T-helper 1 cell treated with Interleukin-12 subunit alpha and Interleukin-12 subunit beta and Interleukin-4 antibody, amounts not matched to agents 30 μg/mL and 1 μg/mL, for 36 hours (primary cell): ENCODE measurements around the gene MAPKAPK2.

Source experiments
- H3K27ac Mint-ChIP-seq: one replicate; pipeline ENCODE4 v1.8.0; 2021; ENCODE audit warnings: mild to moderate bottlenecking, mixed read lengths
- H3K27me3 Mint-ChIP-seq: one replicate; pipeline ENCODE4 v1.8.0; 2021; ENCODE audit warnings: low read depth, mixed read lengths
- H3K36me3 Mint-ChIP-seq: one replicate; pipeline ENCODE4 v1.8.0; 2021; ENCODE audit warnings: low read depth, mixed read lengths
- H3K4me1 Mint-ChIP-seq: one replicate; pipeline ENCODE4 v1.8.0; 2021; ENCODE audit warnings: low read depth, mixed read lengths
- H3K4me3 Mint-ChIP-seq: one replicate; pipeline ENCODE4 v1.8.0; 2021; ENCODE audit warnings: mild to moderate bottlenecking, moderate library complexity, mixed read lengths
- H3K9me3 Mint-ChIP-seq: one replicate; pipeline ENCODE4 v1.8.0; 2021; ENCODE audit warnings: mixed read lengths

MAPKAPK2 gene

GRCh38 chr1:206654828-206655227 is 29.9 kb upstream of the MAPKAPK2 start:
- no peak overlapping the region for H3K27ac Mint-ChIP-seq
- H3K27me3 Mint-ChIP-seq, result peaks cover 12% of the 10 kb centered on the region
- H3K4me3 Mint-ChIP-seq, result no peak overlapping the region
- peaks cover 12% of the 10 kb centered on the region for H3K36me3 Mint-ChIP-seq
- no peaks in the 10 kb centered on the region for H3K9me3 Mint-ChIP-seq
- peaks cover 12% of the 10 kb centered on the region for H3K4me1 Mint-ChIP-seq

GRCh38 chr1:206655471-206655882 is 29.2 kb upstream of the MAPKAPK2 start:
- Mint-ChIP-seq H3K9me3 (no peaks in the 10 kb centered on the region), H3K4me1 (peaks cover 11% of the 10 kb centered on the region), H3K36me3 (peaks cover 10% of the 10 kb centered on the region), H3K4me3 (no peak overlapping the region), H3K27me3 (peaks cover 12% of the 10 kb centered on the region), H3K27ac (no peak overlapping the region)

GRCh38 chr1:206656936-206657335 is 27.8 kb upstream of the MAPKAPK2 start:
- H3K4me3 Mint-ChIP-seq, result no peak overlapping the region

GRCh38 chr1:206657751-206658150 is 27.0 kb upstream of the MAPKAPK2 start:
- H3K27ac Mint-ChIP-seq, result peak overlapping the region; percentile 9
- no peaks in the 10 kb centered on the region for H3K9me3 Mint-ChIP-seq
- H3K27me3 Mint-ChIP-seq, result peaks cover 12% of the 10 kb centered on the region
- no peaks in the 10 kb centered on the region for H3K36me3 Mint-ChIP-seq
- no peak overlapping the region for H3K4me3 Mint-ChIP-seq
- H3K4me1 Mint-ChIP-seq, result peaks cover 15% of the 10 kb centered on the region

More at GRCh38 chr1:206656936-206657335, 27.8 kb upstream of the MAPKAPK2 start:
- Mint-ChIP-seq H3K4me1 (peaks cover 11% of the 10 kb centered on the region), H3K27ac (no peak overlapping the region), H3K36me3 (peaks cover 2% of the 10 kb centered on the region), H3K27me3 (peaks cover 12% of the 10 kb centered on the region), H3K9me3 (no peaks in the 10 kb centered on the region)

- H3K4me3 Mint-ChIP-seq, result no peak overlapping the region
- no peaks in the 10 kb centered on the region for H3K36me3 Mint-ChIP-seq
- H3K4me1 Mint-ChIP-seq, result peaks cover 20% of the 10 kb centered on the region
- no peaks in the 10 kb centered on the region for H3K9me3 Mint-ChIP-seq
- H3K27ac Mint-ChIP-seq, result no peak overlapping the region
- peaks cover 12% of the 10 kb centered on the region for H3K27me3 Mint-ChIP-seq
These were observed 26.3 kb upstream of the MAPKAPK2 start for GRCh38 chr1:206658264-206658980.

- Mint-ChIP-seq H3K36me3 (no peaks in the 10 kb centered on the region), H3K27me3 (peaks cover 12% of the 10 kb centered on the region)
These were observed 25.8 kb upstream of the MAPKAPK2 start for GRCh38 chr1:206658981-206659273.

GRCh38 chr1:206660136-206660535 is 24.6 kb upstream of the MAPKAPK2 start:
- Mint-ChIP-seq H3K27me3 (peaks cover 12% of the 10 kb centered on the region), H3K27ac (no peak overlapping the region), H3K4me3 (no peak overlapping the region), H3K9me3 (no peaks in the 10 kb centered on the region), H3K36me3 (no peaks in the 10 kb centered on the region), H3K4me1 (peaks cover 26% of the 10 kb centered on the region)

More at GRCh38 chr1:206658981-206659273, 25.8 kb upstream of the MAPKAPK2 start:
- no peaks in the 10 kb centered on the region for H3K9me3 Mint-ChIP-seq
- no peak overlapping the region for H3K27ac Mint-ChIP-seq
- H3K4me1 Mint-ChIP-seq, result peaks cover 24% of the 10 kb centered on the region
- no peak overlapping the region for H3K4me3 Mint-ChIP-seq

- Mint-ChIP-seq H3K27me3 (peaks cover 12% of the 10 kb centered on the region), H3K27ac (no peak overlapping the region), H3K4me3 (no peak overlapping the region), H3K4me1 (peaks cover 26% of the 10 kb centered on the region), H3K9me3 (no peaks in the 10 kb centered on the region), H3K36me3 (no peaks in the 10 kb centered on the region)
These were observed 23.4 kb upstream of the MAPKAPK2 start for GRCh38 chr1:206661161-206661820.

- Mint-ChIP-seq H3K4me1 (peaks cover 25% of the 10 kb centered on the region), H3K27me3 (peaks cover 7% of the 10 kb centered on the region)
These were observed 22.2 kb upstream of the MAPKAPK2 start for GRCh38 chr1:206662396-206663092.

GRCh38 chr1:206663362-206663761 is 21.3 kb upstream of the MAPKAPK2 start:
- Mint-ChIP-seq H3K36me3 (no peaks in the 10 kb centered on the region), H3K9me3 (no peaks in the 10 kb centered on the region), H3K27ac (no peak overlapping the region), H3K27me3 (no peaks in the 10 kb centered on the region), H3K4me3 (no peak overlapping the region), H3K4me1 (peaks cover 28% of the 10 kb centered on the region)

More at GRCh38 chr1:206662396-206663092, 22.2 kb upstream of the MAPKAPK2 start:
- no peaks in the 10 kb centered on the region for H3K36me3 Mint-ChIP-seq
- H3K27ac Mint-ChIP-seq, result no peak overlapping the region
- H3K4me3 Mint-ChIP-seq, result no peak overlapping the region
- no peaks in the 10 kb centered on the region for H3K9me3 Mint-ChIP-seq

GRCh38 chr1:206663832-206664652 is 20.7 kb upstream of the MAPKAPK2 start:
- Mint-ChIP-seq H3K4me1 (peaks cover 27% of the 10 kb centered on the region), H3K4me3 (peak overlapping the region; percentile 62), H3K27ac (no peak overlapping the region), H3K36me3 (no peaks in the 10 kb centered on the region), H3K27me3 (no peaks in the 10 kb centered on the region), H3K9me3 (no peaks in the 10 kb centered on the region)

GRCh38 chr1:206664740-206665139 is 20.0 kb upstream of the MAPKAPK2 start:
- H3K4me3 Mint-ChIP-seq, result no peak overlapping the region
- H3K9me3 Mint-ChIP-seq, result no peaks in the 10 kb centered on the region
- no peak overlapping the region for H3K27ac Mint-ChIP-seq
- H3K27me3 Mint-ChIP-seq, result no peaks in the 10 kb centered on the region
- peaks cover 27% of the 10 kb centered on the region for H3K4me1 Mint-ChIP-seq
- no peaks in the 10 kb centered on the region for H3K36me3 Mint-ChIP-seq

GRCh38 chr1:206666031-206666561 is 18.6 kb upstream of the MAPKAPK2 start:
- Mint-ChIP-seq H3K4me1 (peaks cover 27% of the 10 kb centered on the region), H3K9me3 (no peaks in the 10 kb centered on the region), H3K27ac (no peak overlapping the region), H3K27me3 (peaks cover 5% of the 10 kb centered on the region), H3K36me3 (no peaks in the 10 kb centered on the region), H3K4me3 (no peak overlapping the region)
